Ovary (tissue), 9 donors: ENCODE results near the gene RPSA. TPM values are rescaled to one million over a fixed set of nuclear protein-coding genes. Genes with fewer than 3 reads are reported as not detected.
"Not testable (repeated sequence)": the region's sequence is repeated elsewhere in the genome, so short reads cannot be mapped to it uniquely, and the experiment has no call there.

Source experiments
- DNase-seq, 5 donors: peaks; one replicate each; pipeline ENCODE4 v3.0.0-alpha.2; 2019 to 2020
- H3K27ac ChIP-seq, 2 donors: fragments of 200-600 bp; one replicate each; pipeline versions ENCODE4 v1.5.1 to v1.8.0; 2019 to 2022
- H3K27me3 ChIP-seq: fragments of 200-600 bp; one replicate; pipeline ENCODE4 v1.8.0; 2022
- H3K36me3 ChIP-seq: fragments of 200-600 bp; sonication (generic); one replicate; pipeline ENCODE4 v1.5.1; 2019
- H3K4me1 ChIP-seq: one replicate; pipeline ENCODE4 v1.8.1; 2013; ENCODE audit warnings: mild to moderate bottlenecking, moderate library complexity; ENCODE audit not compliant: insufficient read depth
- H3K4me3 ChIP-seq: fragments of 200-600 bp; sonication (generic); one replicate; pipeline ENCODE4 v1.5.1; 2017
- H3K9me3 ChIP-seq, 2 donors: fragments of 200-600 bp in 1 of 2; sonication (generic) in 1 of 2; one replicate each; pipeline versions ENCODE4 v1.5.1 to v1.8.1; 2013 to 2019; ENCODE audit warnings: mild to moderate bottlenecking in 1 of 2, moderate library complexity in 1 of 2
- CTCF ChIP-seq, 3 donors: fragments of 450-650 bp in 2 of 3; fragments of 200-600 bp in 1 of 3; IDR thresholded peaks; one replicate each; pipeline versions ENCODE4 v1.5.1 to v1.8.0; 2016 to 2022; ENCODE audit warnings: antibody characterized with exemption in 3 of 3, mild to moderate bottlenecking in 1 of 3
- EP300 ChIP-seq: sonication (generic); formaldehyde crosslinking; IDR thresholded peaks from one replicate; pipeline ENCODE4 v1.6.1; 2017; ENCODE audit warnings: antibody characterized with exemption
- POLR2A ChIP-seq: fragments of 450-650 bp; IDR thresholded peaks from one replicate; pipeline ENCODE4 v1.6.1; 2017; ENCODE audit warnings: antibody characterized with exemption, mild to moderate bottlenecking, moderate library complexity
- WGBS, 3 donors: extraction: QIAGEN DNeasy Blood & Tissue Kit in 1 of 3; methylation state at CpG; one replicate each; pipeline versions ENCODE4 v1.1.5 to v1.1.7; 2013 to 2017; 5-methylcytosine and 5-hydroxymethylcytosine counted together
- intact Hi-C, 4 donors: fragments of 100-400 bp; cut with DNase I; formaldehyde crosslinking; loops; one replicate each; pipeline versions ENCODE4 v1.11.0 to v1.15.1; 2022 to 2023
- polyA plus RNA-seq, 2 donors: library from polyadenylated mRNA; stranded (reverse); fragments of 200-250 nt in 1 of 2; fragments of 350-450 nt in 1 of 2; fragmentation: Illumina TruSeq in 1 of 2; extraction: RNeasy Lipid Tissue Mini Kit (QIAGEN cat#74804) in 1 of 2; gene quantifications; one replicate each; pipeline ENCODE4 v1.2.3, GENCODE V29; 2013 to 2014
- total RNA-seq, 7 donors: library from RNA; depleted of rRNA in 2 of 7; stranded (reverse); fragments of >200 nt in 2 of 7; fragmentation: NEBNext Ultra II Directional in 3 of 7; extraction: Animal tissue kit (Norgen Biotek cat#: 25700) in 3 of 7; gene quantifications; one replicate each; pipeline versions ENCODE4 v1.1.0 to v1.2.4, GENCODE V29; 2016 to 2023
- donor health status: DM: no; HTN: no; CAD: no; lungs with moderate emphysema.
- donor health status: DM: no; HTN: no; CAD: no.
- donor health status: Bipolar disorder and iron deficiency.
- donor health status: DM: yes; HTN: yes; CAD: no.
- donor health status: DM: no; HTN: no; CAD: no.
- donor health status: DM: yes; HTN: yes; CAD: no.

Gene RPSA
- total and polyA plus RNA-seq, 9 donors = 1,337 to 2,779 (median 1,695) TPM

- TF ChIP-seq EP300 (no peak), CTCF (IDR thresholded peaks at IDR 0.05) (no peak), POLR2A (no peak)
- Histone ChIP-seq H3K27me3 (no peaks in the 10 kb centered on the region), H3K27ac (no peak overlapping the region), H3K9me3 (no peaks in the 10 kb centered on the region), H3K4me3 (no peak overlapping the region), H3K36me3 (no peaks in the 10 kb centered on the region), H3K4me1 (no peaks in the 10 kb centered on the region)
- 77 to 84% (median 83%) methylated on average over 10 of the region's 10 CpGs for WGBS, 3 donors
- DNase-seq = no peak
- intact Hi-C loops = loop anchor here in 1 of 4 donors (10.0 kb wide), 1 partner anchor 726 kb away; no protein-coding TSS in a partner anchor
Measured at GRCh38 chr3:39448506-39449233, 42.1 kb downstream of the RPSA start.

GRCh38 chr3:39449796-39450195 lies 43.3 kb downstream of the RPSA start:
- intact Hi-C loops = loop anchor here in 2 of 4 donors (10.0 kb wide), 1 partner anchor 725 kb away; no protein-coding TSS in a partner anchor
- no peaks in the 10 kb centered on the region for H3K27me3 ChIP-seq
- WGBS, 3 donors = 67 to 91% (median 75%) methylated on average over 3 of the region's 3 CpGs
- no peak overlapping the region for H3K27ac ChIP-seq
- no peaks in the 10 kb centered on the region for H3K4me1 ChIP-seq
- no peaks in the 10 kb centered on the region for H3K36me3 ChIP-seq
- no peak for TF ChIP-seq EP300
- TF ChIP-seq POLR2A = no peak
- TF ChIP-seq CTCF (IDR thresholded peaks at IDR 0.05) = no peak
- no peak overlapping the region for H3K4me3 ChIP-seq
- DNase-seq = no peak
- H3K9me3 ChIP-seq = no peaks in the 10 kb centered on the region

GRCh38 chr3:39453134-39453533 lies 46.6 kb downstream of the RPSA start:
- Histone ChIP-seq H3K4me1 (no peaks in the 10 kb centered on the region), H3K36me3 (no peaks in the 10 kb centered on the region), H3K27ac (no peak overlapping the region), H3K27me3 (no peaks in the 10 kb centered on the region), H3K9me3 (no peaks in the 10 kb centered on the region), H3K4me3 (no peak overlapping the region)
- no peak for DNase-seq
- no peak for TF ChIP-seq EP300
- no peak for TF ChIP-seq CTCF (IDR thresholded peaks at IDR 0.05)
- no peak for TF ChIP-seq POLR2A
- 45 to 67% (median 57%) methylated on average over 1 of the region's 1 CpG for WGBS, 3 donors
- intact Hi-C loops = loop anchor here in 1 of 4 donors (10.0 kb wide), 1 partner anchor 722 kb away; no protein-coding TSS in a partner anchor

- H3K9me3 ChIP-seq, H3K27me3 ChIP-seq, DNase-seq, H3K36me3 ChIP-seq, H3K27ac ChIP-seq, H3K4me1 ChIP-seq, H3K4me3 ChIP-seq: not testable (repeated sequence)
- 93 to 94% (median 93%) methylated on average over 7 of the region's 7 CpGs for WGBS, 3 donors
- intact Hi-C loops = loop anchor here in 1 of 4 donors (10.0 kb wide), 1 partner anchor 721 kb away; no protein-coding TSS in a partner anchor
Measured at GRCh38 chr3:39453872-39454271, 47.4 kb downstream of the RPSA start.

- Histone ChIP-seq H3K4me3 (no peak overlapping the region), H3K27me3 (no peaks in the 10 kb centered on the region), H3K4me1 (no peaks in the 10 kb centered on the region), H3K27ac (no peak overlapping the region), H3K9me3 (no peaks in the 10 kb centered on the region), H3K36me3 (no peaks in the 10 kb centered on the region)
- intact Hi-C loops = loop anchor here in 1 of 4 donors (10.0 kb wide), 1 partner anchor 720 kb away; no protein-coding TSS in a partner anchor
- 43 to 53% (median 47%) methylated on average over 3 of the region's 3 CpGs for WGBS, 3 donors
- TF ChIP-seq CTCF (IDR thresholded peaks at IDR 0.05) = no peak
- no peak for TF ChIP-seq EP300
- TF ChIP-seq POLR2A = no peak
- no peak for DNase-seq
Measured at GRCh38 chr3:39454591-39455217, 48.2 kb downstream of the RPSA start.
